ENCODE measurements around the gene PFN1. TPM values are rescaled to one million over a fixed set of nuclear protein-coding genes. Genes with fewer than 3 reads are reported as not detected.

PFN1 gene
- total and polyA plus RNA-seq, 2 of the 8 experiments (the other 6 are each of a cell fraction or from before 2014, with no cell fraction given), result 1,355 to 1,949 TPM

GRCh38 chr17:4908301-4908700, 40.0 kb downstream of the PFN1 start:
- no peak overlapping the region for H3K14ac ChIP-seq (ENCODE audit: insufficient read length)
- no peak overlapping the region for H3K27ac ChIP-seq (ENCODE audit: low read depth, low read length)
- peak overlapping the region in 1 of 2 experiments; percentile 3; a peak in 1 of 4 replicates for H3K4me2 ChIP-seq (ENCODE audit: insufficient read depth in 1 of 2, low read depth in 2 of 2, low read length in 2 of 2)
- H3K9ac ChIP-seq (replicated peaks in 1 of 4; ENCODE audit: extremely low read depth in 1 of 4, low read depth in 3 of 4, low read length in 3 of 4), result no peak overlapping the region
- no peaks in the 10 kb centered on the region for H3K9me3 ChIP-seq (ENCODE audit: insufficient read depth in 2 of 2, low read depth in 1 of 2, low read length in 1 of 2)
- peak overlapping the region; percentile 93 for H4K91ac ChIP-seq (replicated peaks; ENCODE audit: insufficient read length, low read length)
- H2BK20ac ChIP-seq (ENCODE audit: low read length), result peak overlapping the region; percentile 66; the same call in 1 of the 2 replicates
- H2BK120ac ChIP-seq (replicated peaks; ENCODE audit: low read depth, low read length), result peak overlapping the region; percentile 43
- H4K5ac ChIP-seq (ENCODE audit: insufficient read length, low read depth, low read length), result peak overlapping the region; percentile 4
- peaks cover 2 to 12% (median 4%) of the 10 kb centered on the region in 4 experiments; a peak in 6 of 7 replicates for H3K4me1 ChIP-seq (replicated peaks in 1 of 4; ENCODE audit: control insufficient read depth in 3 of 4, insufficient read depth in 4 of 4, low read length in 3 of 4)
- ChIA-PET CTCF (ENCODE audit: partially characterized antibody) (interaction anchor here (0.6 to 3.4 kb wide), 28 partner anchors 9 to 292 kb away, joined by 3 to 33 read pairs (median 4); partner anchors contain the start of genes C17orf107, CAMTA2, ENO3 and RNF167), POLR2A (ENCODE audit: partially characterized antibody) (interaction anchor here (0.7 to 4.4 kb wide), 12 partner anchors 12 to 200 kb away, joined by 3 to 23 read pairs (median 10); partner anchors contain the start of genes PFN1, RNF167, SLC25A11 and SPAG7)
- H4K8ac ChIP-seq (ENCODE audit: extremely low read depth, insufficient read depth, low read length), result peak overlapping the region; percentile 60
- H2AFZ ChIP-seq (ENCODE audit: low read length), result 0 out of 2 replicates have a peak overlapping the region, but pooled peaks have one; percentile 3
- peak overlapping the region; percentile 88; the same call in 1 of the 2 replicates for H2BK5ac ChIP-seq (ENCODE audit: low read depth, low read length)
- no peak overlapping the region for H3K4me3 ChIP-seq (ENCODE audit: extremely low read depth in 1 of 4, insufficient read depth in 2 of 4, low read depth in 3 of 4, low read length in 4 of 4)
- peak overlapping the region; percentile 84; the same call in 1 of the 2 replicates for H2AK5ac ChIP-seq (ENCODE audit: low read depth, low read length)
- 63% methylated on average over 10 of the region's 10 CpGs; no CpG with 5 or more reads in 1 of the 2 experiments for WGBS, 2 experiments (ENCODE audit: extremely low coverage in 1 of 2, insufficient coverage in 1 of 2, insufficient read length in 1 of 2, insufficient replicate concordance in 2 of 2, low coverage in 1 of 2, low lambda C conversion rate in 2 of 2, missing lambda C conversion rate in 1 of 2)
- no peaks in the 10 kb centered on the region for H3K36me3 ChIP-seq (ENCODE audit: control insufficient read depth in 2 of 4, insufficient read depth in 4 of 4, low read length in 3 of 4)
- H2BK15ac ChIP-seq (ENCODE audit: low read length), result peak overlapping the region; percentile 92; the same call in 1 of the 2 replicates
- no peaks in the 10 kb centered on the region for H3K79me1 ChIP-seq (ENCODE audit: low read depth, low read length)
- DNase-seq (ENCODE audit: low read depth in 1 of 2, low spot score in 2 of 2) (no peak), FAIRE-seq (no peak)
- peak overlapping the region; percentile 95; the same call in 1 of the 2 replicates for H2BK12ac ChIP-seq (ENCODE audit: low read depth, low read length)
- no peak overlapping the region for H3K23ac ChIP-seq (ENCODE audit: insufficient read length)
- no peaks in the 10 kb centered on the region for H3K27me3 ChIP-seq (replicated peaks in 1 of 4; ENCODE audit: control insufficient read depth in 3 of 4, extremely low read depth in 1 of 4, insufficient read depth in 3 of 4, low read length in 3 of 4)
- peaks cover 6% of the 10 kb centered on the region; the same call in 1 of the 2 replicates for H3K23me2 ChIP-seq (ENCODE audit: low read depth, low read length)
- peak overlapping the region; percentile 38; the same call in 1 of the 2 replicates for H3K18ac ChIP-seq (ENCODE audit: extremely low read depth, low read length)
- peak overlapping the region; percentile 75 for H3K56ac ChIP-seq (replicated peaks; ENCODE audit: insufficient read length, low read depth, low read length)
- no peak overlapping the region for H3K4ac ChIP-seq (replicated peaks; ENCODE audit: insufficient read length, low read depth, low read length)
- H4K20me1 ChIP-seq (replicated peaks in 1 of 2; ENCODE audit: control insufficient read depth in 1 of 2, insufficient read depth in 2 of 2, low read length in 2 of 2), result peaks cover 0 to 3% of the 10 kb centered on the region in 2 experiments
- H3K79me2 ChIP-seq (ENCODE audit: control insufficient read depth in 1 of 2, insufficient read depth in 2 of 2, low read length in 2 of 2), result no peaks in the 10 kb centered on the region
- no peak for TF ChIP-seq SIN3A (conservative IDR thresholded peaks at IDR 0.05 in 1 of 2, IDR thresholded peaks at IDR 0.05 in 1 of 2; ENCODE audit: low read depth in 1 of 2, low read length in 2 of 2)
- no peak for TF ChIP-seq CTBP2 (IDR thresholded peaks at IDR 0.05; ENCODE audit: borderline replicate concordance, insufficient read depth, insufficient read length, low read length)
- no peak for TF ChIP-seq PHF8 (conservative IDR thresholded peaks at IDR 0.05; ENCODE audit: low read depth, low read length)
- no peak for TF ChIP-seq BRCA1 (IDR thresholded peaks at IDR 0.05; ENCODE audit: low read depth, low read length)
- TF ChIP-seq KDM4A (IDR thresholded peaks at IDR 0.05; ENCODE audit: low read depth, low read length, severe bottlenecking), result no peak
- no peak for TF ChIP-seq CHD2 (IDR thresholded peaks at IDR 0.05; ENCODE audit: low read length)
- TF ChIP-seq EZH2 (IDR thresholded peaks at IDR 0.05; ENCODE audit: low read depth, low read length, severe bottlenecking), result no peak
- no peak for TF ChIP-seq RNF2 (IDR thresholded peaks at IDR 0.05; ENCODE audit: borderline replicate concordance, low read depth, low read length, missing control alignments, poor library complexity, severe bottlenecking)
- no peak for TF ChIP-seq TEAD4 (IDR thresholded peaks at IDR 0.05; ENCODE audit: low read depth, low read length)
- TF ChIP-seq RFX5 (IDR thresholded peaks at IDR 0.05; ENCODE audit: borderline replicate concordance, low read depth, low read length), result no peak
- no peak for TF ChIP-seq HDAC6 (IDR thresholded peaks at IDR 0.05; ENCODE audit: low read depth, low read length)

All from H1 (cell line).